K562 (cell line): Measurements from ENCODE around the gene COQ9. TPM values are rescaled to one million over a fixed set of nuclear protein-coding genes. Genes with fewer than 3 reads are reported as not detected.

ENCODE experiments used
- EP400 ChIP-seq: fragments of 450-650 bp; IDR thresholded peaks from 2 replicates; pipeline ENCODE4 v1.6.1; 2017; ENCODE audit warnings: antibody characterized with exemption, mild to moderate bottlenecking, moderate library complexity
- RBM17 ChIP-seq: fragments of 200-400 bp; formaldehyde crosslinking; IDR thresholded peaks from 2 replicates; pipeline ENCODE4 v1.6.1; 2017; ENCODE audit warnings: low read depth, mild to moderate bottlenecking, low read length, borderline replicate concordance
- THRB ChIP-seq: fragments of 450-650 bp; formaldehyde crosslinking; conservative IDR thresholded peaks from 2 replicates; pipeline ENCODE4 v1.4.0; 2022; ENCODE audit warnings: mild to moderate bottlenecking, missing genetic modification characterization
- polyA plus RNA-seq, 8 experiments: library from polyadenylated mRNA; depleted of rRNA in 4 of 8; stranded (reverse) in 5 of 8; unstranded in 3 of 8; fragments of >200 nt; fragmentation: Nextera tagmentation in 2 of 8; fragmentation: Illumina TruSeq in 1 of 8; extraction: Ambion mirVana in 2 of 8; extraction: Trizol in 1 of 8; gene quantifications; 2 replicates each; pipeline versions ENCODE4 v1.2.1 to v1.2.3, GENCODE V29; 2011 to 2014; ENCODE audit warnings: inconsistent platforms in 1 of 8, missing spikeins in 1 of 8
- total RNA-seq, 7 experiments: library from RNA; depleted of rRNA in 6 of 7; stranded (reverse); fragments of >200 nt in 6 of 7; fragmentation: Illumina TruSeq in 2 of 7; extraction: Trizol in 2 of 7; gene quantifications; 2 replicates each; pipeline versions ENCODE4 v1.2.1 to v1.2.3, GENCODE V29; 2011 to 2021; ENCODE audit warnings: low replicate concordance in 1 of 7
- TF ChIP-seq, protein P1 (sequence below): fragments of 450-650 bp; formaldehyde crosslinking; IDR thresholded peaks from 2 replicates; pipeline ENCODE4 v1.4.0; 2022; ENCODE audit warnings: missing genetic modification characterization
- TF ChIP-seq, protein P2 (sequence below): sonication (generic); formaldehyde crosslinking; IDR thresholded peaks from 2 replicates; pipeline ENCODE4 v1.8.0; 2022; ENCODE audit warnings: missing genetic modification reagents, mild to moderate bottlenecking, moderate library complexity, borderline replicate concordance

Gene COQ9
- total and polyA plus RNA-seq, 9 of the 15 experiments (the other 6 are each of a cell fraction or from before 2014, with no cell fraction given) = 35.0 to 139 (median 71.4) TPM

DNA sequence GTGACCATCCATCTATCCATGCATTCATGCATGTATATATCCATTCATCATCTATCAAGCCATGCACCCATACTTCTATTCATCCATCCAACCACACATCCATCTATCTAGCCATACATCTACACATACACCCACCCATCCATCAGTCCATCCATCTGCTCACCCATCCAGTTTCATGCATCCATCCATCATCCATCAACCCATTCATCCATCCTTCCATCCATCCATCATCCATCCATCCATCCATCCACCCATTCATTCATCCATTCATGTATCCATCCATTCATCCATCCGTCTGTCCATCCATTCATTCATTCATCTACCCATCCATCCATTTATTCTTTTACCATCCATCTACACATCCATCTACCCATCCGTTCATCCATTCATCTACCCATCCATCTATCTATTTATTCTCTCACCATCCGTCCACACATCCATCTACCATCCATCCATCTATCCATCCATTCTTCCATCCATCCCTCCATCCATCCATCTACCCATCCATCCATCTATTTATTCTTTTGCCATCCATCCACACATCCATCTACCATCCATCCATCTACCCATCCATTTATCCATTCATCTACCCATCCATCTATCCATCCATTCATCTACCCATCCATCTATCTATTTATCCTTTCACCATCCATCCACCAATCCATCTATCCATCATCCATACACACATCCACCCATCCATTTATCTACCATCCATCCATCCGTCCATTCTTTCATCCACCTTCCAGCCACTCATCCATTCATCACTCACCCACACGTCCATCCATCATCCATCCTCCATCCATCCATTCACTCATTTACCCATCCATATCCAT is 39.5 kb upstream of the COQ9 start (continued):
- TF ChIP-seq THRB (CRISPR knock-in tag) (0 out of 2 replicates have a peak, but pooled peaks have one; percentile 3), RBM17 (no peak), EP400 (no peak)
- TF ChIP-seq, protein P1, sequence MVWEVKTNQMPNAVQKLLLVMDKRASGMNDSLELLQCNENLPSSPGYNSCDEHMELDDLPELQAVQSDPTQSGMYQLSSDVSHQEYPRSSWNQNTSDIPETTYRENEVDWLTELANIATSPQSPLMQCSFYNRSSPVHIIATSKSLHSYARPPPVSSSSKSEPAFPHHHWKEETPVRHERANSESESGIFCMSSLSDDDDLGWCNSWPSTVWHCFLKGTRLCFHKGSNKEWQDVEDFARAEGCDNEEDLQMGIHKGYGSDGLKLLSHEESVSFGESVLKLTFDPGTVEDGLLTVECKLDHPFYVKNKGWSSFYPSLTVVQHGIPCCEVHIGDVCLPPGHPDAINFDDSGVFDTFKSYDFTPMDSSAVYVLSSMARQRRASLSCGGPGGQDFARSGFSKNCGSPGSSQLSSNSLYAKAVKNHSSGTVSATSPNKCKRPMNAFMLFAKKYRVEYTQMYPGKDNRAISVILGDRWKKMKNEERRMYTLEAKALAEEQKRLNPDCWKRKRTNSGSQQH (CRISPR knock-in tag) = peak; percentile 51; the same call in 1 of the 2 replicates
- TF ChIP-seq, protein P2, sequence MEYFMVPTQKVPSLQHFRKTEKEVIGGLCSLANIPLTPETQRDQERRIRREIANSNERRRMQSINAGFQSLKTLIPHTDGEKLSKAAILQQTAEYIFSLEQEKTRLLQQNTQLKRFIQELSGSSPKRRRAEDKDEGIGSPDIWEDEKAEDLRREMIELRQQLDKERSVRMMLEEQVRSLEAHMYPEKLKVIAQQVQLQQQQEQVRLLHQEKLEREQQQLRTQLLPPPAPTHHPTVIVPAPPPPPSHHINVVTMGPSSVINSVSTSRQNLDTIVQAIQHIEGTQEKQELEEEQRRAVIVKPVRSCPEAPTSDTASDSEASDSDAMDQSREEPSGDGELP (CRISPR knock-in tag) = no peak
